GM19395 (cell line): Measurements from ENCODE around the gene ERBB4.

Source experiments
- ATAC-seq: cut with Tn5 transposase; IDR thresholded peaks from one replicate; pipeline ENCODE4 v1.9.1; 2021; ENCODE audit warnings: mild to moderate bottlenecking, moderate library complexity; ENCODE audit not compliant: unreplicated experiment

The ERBB4 gene

DNA sequence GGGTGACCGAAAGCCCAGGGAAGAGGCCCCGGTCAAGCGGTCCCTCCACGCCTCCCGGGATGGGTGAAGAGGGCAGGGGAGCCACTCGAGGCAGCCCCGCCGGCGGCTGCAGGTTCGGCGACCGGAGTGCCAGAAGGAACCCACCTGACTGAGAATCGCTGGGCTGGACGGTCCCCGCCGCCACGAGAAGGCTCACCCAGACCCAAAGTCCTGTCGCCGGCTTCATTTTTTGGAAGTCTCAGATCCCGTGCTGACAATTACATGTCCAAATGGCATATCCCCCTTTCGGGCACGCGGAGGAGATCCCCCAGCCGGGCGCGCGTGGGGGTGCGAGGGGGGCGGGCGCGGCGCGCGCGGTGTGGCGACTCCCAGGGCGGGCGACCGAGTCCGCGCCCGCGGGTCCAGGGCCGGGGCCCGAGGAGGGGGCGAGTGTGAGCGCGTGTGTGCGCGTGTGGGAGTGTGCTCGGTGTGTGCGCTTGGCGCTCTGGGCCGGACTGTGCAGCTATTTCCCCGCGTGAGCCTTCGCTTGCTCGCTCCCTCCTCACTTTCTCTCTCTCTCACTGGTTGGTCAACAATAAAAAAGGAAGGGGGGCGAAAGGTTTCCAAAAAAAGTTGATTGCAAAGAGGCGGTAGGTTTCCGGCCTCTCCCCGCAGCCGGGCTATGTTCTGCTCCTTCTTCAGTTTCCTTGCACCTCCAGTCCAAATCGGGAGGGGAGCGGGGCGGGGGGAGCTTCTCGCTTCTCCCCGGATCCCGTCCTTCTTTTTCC, at the start of gene ERBB4:
Gene ERBB4 (minus strand): TSS at position 498 of the 767 bp plus-strand sequence. CDS start 272 bp downstream, at position 226.
- no peak for ATAC-seq

DNA sequence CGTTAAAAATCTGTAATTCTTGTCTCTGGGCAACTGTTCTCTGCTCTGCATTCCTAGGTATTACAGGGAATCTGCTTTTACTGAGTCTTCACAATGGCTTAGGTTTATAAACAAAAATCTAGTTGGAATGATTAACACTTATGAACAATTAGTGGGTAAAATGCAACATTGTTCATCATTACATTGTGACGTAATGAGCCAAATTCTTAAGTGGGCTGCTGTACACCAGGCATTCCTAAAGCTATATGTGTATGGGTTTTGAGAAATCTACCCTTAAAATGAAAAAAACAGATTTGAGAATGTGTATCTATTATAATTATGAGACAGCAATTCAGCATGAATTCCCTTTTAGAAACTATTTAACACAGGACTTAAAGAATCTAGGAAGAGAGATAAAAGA, 41.5 kb upstream of the ERBB4 start:
- ATAC-seq, result no peak

DNA sequence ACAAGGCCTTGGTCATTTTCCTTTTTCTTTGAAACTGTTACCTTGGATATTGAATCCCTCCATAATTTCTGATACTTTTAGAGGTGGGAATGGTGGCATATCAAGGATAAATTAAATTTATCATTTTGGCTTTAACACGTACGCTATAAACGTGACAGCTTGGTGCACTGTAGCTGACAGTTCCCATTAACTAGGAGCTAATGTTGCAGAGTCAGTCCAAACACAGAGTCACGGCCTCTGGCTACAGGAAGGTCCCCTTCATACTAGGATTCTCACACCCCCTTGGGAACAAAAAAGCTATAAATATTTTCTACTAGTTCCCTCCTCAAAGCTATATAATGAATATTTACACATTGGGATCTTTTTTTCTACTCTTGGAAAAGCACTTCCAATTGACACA, 17.7 kb upstream of the ERBB4 start:
- no peak for ATAC-seq

DNA sequence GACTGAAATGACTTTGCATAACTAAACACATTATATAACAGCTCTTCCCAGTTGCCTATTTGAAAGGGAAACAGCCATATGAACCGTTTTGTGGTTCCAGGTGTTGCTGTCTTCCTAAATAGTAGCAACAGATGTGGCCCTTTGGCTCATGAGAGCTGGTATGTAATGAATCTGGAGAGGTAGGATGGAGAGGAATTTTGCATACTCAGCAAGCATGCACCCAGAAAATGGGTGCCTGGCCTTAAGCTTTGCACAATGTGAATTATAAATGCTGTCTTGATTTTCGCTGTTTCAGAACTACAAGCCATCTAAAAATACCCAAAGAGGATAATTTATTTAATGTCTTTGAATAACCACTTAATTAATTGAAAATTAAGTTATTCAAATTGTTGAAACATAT, 15.6 kb upstream of the ERBB4 start:
- no peak for ATAC-seq

DNA sequence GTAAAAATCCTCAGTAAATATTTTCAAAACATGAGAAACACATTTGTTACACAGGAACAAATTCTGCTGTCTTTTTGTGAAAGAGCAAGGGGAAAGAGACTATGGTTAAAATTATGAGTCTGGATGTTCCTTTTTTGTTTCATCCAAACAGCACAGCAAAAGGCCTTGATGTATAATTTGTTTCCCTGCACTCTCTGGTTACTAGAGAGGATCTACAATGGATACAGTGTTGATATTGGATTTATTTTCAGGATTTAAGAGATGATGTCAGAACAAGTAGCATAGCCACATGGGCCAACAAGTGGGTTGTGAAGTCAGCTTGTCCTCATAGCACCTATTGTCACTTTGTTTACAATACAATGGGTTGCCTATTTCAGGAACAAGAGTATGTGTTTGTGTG, 11.3 kb upstream of the ERBB4 start:
- ATAC-seq, result no peak

DNA sequence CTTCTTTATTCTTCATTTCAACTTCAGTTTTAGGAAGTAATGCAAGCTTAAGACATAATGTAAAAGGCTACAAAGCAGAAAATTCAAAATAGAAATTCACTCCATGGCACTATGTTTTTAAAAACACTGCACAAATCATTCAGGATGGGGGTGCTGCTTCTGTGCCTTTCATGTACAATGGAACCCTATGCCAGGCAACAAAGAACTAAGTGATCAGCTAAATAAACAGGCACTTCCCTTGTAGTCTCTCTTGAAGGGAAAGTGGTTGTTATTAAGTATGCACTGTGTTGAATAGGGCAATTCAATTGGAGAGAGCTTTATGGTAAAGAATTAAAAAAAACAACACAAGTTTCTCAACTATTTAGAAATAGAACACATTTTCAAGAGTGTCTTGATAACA, 10.9 kb upstream of the ERBB4 start:
- ATAC-seq, result no peak

DNA sequence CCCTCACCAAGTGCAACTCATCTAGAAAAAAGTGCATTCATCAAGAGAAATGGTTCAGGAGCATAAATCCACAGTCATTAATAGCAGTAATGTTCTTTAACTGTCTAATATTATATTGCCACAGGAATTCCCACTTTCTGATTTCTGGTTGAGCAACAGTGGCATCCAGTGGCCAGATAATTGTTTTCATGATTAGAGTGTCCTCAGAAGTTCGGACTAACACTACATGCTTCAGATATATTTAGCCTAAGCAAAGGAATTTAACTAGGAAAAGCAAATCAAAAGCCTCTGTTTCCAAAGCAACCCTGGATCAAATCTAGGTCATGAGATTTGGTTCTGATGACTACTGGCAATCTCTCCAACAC, 9.8 kb upstream of the ERBB4 start:
- no peak for ATAC-seq

DNA sequence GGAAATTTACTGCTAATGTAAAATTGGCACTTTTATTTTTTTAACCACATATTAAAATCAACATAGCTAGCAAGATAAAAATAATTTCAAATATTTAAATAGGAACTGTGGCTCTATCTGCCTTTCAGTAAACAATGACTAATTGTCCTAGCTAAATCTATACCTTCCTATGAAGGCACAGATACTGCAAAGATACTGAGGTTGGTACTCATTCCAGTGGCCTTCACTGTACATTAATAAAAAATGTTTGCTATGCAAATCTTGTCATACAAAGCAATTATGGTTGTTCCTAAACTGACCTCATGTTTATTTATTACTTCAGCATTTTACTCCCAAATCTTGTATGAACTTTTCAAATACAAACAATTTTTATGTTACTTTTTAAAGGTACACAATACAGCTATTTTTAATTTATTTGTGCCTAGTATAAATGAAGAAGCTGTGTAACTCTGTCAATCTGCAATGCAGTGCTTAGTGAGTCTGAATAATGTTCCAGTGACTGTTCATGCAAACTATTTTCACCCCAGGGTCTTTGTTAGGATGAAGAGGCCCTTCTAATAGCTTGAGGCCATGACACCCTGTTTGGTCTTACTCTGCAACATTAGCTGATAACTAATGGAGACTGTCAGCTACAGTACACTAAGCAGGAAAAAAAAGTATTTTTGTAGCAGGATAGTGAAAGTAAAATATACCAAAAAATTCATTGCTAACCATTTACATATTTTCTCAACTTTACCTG, 9.3 kb upstream of the ERBB4 start:
- no peak for ATAC-seq

DNA sequence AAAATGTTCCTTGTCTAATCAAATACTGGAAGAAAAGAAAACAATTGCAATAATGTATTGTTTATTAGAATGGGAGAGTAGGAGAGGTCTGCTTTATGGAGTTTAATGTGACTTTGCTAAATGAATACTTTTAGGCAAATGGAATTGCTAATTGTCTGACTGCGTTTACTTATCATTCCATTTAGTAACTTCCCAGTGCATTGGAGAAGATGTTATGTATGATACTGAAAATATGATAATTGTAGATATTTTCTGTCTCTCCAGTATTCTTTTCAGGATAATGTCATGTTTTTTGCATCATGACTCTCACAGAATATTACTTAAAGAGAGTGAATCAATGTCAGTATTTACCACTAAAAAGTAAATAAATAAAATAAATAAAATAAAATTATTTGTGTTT, 8.1 kb upstream of the ERBB4 start:
- ATAC-seq, result no peak

DNA sequence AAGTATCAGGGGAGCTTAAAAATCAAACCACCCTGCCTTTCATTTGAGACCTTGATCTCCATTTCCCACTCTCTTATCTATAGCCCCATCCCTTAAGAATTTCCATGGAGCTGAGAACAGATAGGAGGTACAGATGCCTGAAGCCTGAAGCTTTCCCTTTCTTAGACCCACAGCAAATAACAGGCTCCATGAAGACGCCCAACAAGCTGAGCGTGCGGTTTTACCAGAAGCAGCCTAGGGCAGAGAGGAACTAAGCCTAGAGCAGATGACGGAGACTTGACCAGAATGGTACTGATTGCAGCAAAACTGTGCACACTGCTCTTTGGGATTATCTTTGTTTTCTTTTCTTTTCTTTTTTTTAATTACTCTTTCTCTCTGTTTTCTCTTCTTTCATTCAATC, 1.7 kb upstream of the ERBB4 start:
- ATAC-seq, result no peak

DNA sequence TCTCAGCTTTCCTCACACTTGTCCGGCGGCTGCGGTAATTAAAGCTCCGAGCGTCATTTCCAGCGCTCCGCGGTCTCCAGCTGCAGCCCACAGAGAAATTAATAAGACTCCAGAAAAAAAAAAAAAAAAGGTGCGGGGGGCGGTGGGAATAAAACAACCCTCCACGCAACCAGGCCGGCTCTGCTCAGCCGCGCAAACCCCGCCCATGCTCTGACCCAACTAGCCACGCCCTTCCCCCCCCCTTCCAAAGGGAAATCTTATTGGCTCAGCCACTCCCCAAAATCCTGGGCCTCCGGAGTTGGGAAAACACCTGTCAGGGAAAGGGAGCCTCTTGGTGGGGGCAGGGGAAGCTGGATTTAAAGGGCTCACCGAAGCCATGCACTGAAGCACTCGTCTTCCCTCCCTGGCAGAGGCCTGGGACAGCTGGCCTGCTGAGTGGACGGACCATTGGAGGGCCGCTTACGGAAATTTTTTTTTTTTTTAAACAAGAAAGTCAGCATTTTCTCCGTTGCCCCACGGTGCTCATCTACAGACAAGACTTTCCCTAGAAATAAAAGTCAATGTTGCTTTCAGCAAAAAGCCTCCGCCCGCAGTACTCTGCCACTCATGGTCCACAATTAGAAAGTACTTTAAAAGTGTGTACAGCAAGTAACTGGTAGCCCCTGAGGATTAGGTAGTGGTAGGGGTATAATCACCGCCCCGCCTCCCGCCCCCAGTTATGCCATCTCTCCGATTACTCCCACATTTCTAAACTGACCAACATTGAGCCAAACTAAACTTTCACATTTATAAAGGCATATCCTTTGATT, 674 bp upstream of the ERBB4 start:
- ATAC-seq, result no peak

DNA sequence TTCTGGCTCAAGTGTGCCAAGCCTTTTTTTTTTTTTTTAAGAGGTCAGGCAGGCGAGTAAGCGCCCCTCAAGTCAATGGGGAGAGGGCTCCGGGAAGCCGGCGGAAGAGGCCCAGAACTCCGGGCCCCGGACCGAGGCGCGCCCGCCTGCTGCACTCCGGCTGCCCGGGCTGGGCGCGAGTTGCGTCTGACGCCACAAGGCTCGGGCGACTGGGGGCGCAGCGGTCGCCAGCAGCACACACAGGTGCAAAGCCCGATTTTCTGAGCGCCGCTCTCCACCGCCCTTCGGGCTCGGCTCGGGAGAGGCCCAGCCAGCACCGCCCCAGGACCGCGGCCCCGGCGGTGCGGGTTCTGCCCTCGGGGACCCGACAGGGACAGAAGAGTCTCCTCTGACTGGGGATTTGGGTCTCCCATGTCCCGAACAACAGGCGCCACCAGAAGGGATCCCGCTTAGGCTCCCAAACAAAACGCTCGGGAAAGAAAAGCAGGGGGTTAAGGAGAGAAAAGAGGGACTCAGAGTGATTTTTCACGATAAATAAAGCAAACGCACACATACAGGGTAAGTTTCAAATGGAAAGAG, 787 bp downstream of the ERBB4 start:
- ATAC-seq, result no peak

DNA sequence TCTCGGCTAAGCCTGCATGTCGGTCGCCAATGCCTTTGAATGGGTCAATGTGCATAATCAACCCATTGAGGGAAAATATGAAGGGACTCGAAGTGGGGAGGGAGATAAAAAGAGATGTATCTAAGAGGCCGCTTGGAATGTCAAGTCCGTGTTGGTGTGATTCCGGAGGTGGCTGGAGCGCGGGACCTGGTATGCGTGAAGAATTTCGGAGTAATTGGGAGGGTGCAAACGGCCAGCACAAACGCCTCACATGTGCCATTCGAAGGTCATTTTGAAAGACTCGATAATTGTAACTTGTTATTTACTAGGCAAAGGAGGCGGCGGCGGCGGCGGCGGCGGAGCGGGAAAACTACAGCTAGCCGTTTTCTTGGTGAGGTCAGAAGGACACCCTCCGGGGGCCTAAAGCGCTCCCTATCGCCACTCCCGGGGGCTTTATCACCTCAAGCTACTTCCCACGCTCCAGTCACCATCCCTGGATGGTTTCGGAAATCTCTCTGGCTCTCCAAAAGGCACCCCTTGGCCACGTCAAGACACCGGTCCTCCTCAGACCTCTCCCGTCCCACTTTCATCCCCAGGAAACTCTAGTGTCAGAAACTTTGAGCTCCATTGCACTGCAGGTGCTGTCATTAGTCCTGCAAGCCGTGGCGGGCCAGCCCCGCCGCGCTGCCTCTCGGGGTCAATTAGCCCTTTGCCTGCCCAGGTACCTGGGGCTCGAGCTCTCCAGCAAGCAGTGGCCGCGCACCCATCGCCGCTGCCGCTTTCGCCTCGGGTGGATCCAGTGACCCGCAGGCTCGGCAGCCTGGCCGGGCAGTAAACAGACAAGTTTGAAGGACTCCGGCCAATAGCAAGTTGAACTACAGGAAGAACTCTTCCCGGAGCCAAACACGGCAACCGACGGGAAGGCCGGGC, 1.5 kb downstream of the ERBB4 start:
- ATAC-seq, result no peak

DNA sequence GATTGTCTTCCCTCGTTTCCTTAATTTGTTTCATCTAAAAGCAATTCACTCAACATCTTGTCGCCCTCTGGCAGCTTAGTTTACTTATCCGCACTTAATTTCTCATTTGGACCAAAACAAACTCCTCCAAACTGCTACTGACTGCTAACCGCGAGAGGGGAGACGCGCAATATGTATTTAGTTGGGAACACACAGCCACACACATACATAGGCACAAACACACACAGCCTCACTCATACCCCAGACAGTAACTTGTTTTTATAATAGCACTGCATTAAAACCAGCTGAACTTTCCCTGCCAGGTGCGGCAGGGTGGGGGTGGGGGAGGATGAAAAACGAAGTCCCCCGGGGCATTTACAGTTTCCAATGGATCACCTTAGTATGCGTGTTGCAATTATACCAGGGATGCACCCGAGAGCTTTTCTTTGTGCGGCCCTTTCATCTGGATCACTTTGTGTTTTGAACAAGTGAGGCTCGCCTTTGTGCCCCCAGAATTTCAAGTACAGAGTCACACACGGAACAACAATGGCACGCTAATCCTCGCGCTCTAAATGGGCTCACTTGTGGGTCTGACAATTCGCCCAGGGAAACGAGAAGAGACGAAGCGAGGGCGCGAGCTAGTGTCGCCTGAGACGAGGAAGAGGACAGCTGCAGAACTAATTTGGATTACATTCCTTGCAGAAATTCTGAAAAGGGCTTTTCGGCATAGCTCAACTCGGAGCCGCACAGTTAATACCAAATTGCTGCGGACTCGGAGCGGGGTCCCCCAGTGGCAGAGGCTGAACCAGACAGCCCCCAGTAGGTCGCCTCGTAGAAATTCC, 2.4 kb downstream of the ERBB4 start:
- no peak for ATAC-seq

DNA sequence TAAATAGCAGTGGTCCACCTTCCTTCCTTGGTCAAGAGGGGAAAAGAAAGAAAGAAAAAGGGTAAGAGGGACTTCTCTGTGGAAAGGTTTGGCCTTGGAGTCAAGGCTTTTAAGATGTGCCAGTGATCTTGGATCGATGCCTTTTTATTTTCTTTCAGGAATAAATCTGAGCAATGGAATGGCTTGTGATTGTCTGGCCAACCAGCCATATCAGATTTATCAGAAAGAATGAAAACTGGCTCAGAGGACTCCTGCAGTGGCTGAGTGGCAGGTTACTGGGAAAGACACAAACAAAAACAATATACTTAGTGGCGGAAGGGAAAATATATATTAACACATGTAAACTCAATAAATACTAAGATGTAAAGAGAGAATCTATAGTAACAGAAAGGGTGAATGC, 4.3 kb downstream of the ERBB4 start:
- ATAC-seq, result no peak

DNA sequence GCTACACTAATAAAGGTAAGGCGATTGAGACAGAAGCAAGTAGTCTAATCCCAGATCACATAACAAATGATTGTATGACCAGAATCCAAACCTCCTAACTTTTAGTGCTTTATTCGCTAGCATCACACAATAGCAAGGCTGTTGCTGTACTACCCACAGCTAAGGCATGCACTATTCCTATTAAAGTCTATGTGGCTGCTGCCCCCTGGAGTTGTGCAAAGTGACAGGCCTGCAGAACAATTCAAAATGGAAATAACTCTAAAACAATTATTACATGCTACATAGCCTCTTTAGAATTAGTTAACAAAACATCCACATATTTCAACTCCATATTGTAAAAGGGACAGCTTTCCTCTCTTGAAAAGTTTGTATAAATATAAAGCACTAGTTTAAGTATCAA, 6.0 kb downstream of the ERBB4 start:
- ATAC-seq, result no peak

DNA sequence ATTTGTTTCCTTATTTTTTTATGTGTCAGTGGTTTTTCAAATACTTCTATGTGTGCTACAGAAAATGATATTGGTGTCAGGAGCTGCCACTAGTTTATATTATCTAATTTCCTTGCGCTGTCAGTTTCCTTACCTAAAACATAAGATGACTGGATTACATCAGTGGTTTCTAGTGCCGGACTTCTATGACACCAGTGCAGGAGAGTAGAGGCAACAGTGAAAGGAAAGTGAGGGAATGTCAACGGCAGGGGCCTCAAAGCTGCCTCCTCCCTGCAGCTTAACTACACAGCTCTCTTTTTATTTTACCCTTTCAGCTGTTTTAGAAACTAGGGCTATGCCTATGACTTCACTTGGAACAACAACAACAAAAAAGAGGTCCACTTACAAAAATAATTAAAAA, 6.5 kb downstream of the ERBB4 start:
- no peak for ATAC-seq

DNA sequence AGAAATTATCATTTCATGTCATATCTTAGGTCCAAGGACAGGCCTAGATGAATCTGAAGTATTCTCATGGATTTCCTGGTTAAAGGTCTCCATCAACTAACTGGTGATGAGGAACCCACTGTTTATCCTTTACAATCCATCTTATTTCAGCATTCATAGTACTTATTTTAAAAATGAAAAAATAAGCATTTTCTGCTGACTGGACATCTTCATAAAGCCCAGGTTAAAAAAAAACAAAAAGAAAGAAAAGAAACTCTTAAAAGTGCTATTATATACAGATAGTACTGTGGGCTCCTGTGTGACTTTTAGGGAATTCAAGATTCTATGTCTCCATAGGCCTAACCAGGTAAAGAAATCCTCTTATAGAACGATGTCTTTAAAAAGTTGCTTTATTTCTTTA, 7.1 kb downstream of the ERBB4 start:
- ATAC-seq, result no peak

DNA sequence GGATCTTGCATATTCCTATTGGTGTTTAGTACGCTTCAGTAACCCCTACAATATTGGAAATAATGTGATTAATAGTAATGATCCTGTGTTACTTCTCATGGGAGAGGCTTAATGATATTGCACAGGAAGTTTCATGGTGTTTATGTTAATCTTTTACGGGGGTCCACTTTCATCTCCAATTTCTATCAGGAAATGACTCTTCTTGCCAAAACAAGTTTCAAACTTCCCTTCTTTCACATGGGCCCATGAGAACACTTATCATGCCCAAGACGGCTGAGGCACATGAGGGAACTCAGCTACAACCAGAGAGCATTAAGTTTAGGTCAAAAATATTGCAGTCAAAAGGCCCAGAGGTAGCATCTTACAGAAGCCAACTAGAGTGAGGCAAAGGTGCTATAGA, 7.6 kb downstream of the ERBB4 start:
- ATAC-seq, result no peak

DNA sequence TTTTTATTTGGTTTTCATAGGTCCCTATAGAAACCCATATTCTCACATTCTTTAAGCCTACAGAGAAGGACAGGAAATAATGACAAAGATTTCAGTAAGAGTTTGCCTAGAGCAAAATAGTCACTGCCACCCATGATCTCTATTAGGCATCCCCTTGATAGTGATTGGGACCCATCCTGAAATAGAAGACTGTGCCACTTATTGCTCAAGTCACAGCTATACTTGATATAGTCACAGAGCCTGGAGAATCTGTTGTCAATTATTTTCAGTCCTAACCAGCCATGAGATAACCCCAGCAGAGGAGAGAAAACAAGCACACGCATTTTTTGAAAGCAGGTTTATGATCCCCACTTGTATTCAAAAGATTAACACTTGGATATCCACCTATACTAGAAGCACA, 8.2 kb downstream of the ERBB4 start:
- no peak for ATAC-seq
